Measurements from ENCODE around the gene C19orf33. TPM values are rescaled to one million over a fixed set of nuclear protein-coding genes. Genes with fewer than 3 reads are reported as not detected.
"Not testable (repeated sequence)": the region's sequence is repeated elsewhere in the genome, so short reads cannot be mapped to it uniquely, and the experiment has no call there.

Gene C19orf33
- total RNA-seq, 4 donors from 2014 or later = 5.8 to 7.0 TPM; not detected in 2

DNA sequence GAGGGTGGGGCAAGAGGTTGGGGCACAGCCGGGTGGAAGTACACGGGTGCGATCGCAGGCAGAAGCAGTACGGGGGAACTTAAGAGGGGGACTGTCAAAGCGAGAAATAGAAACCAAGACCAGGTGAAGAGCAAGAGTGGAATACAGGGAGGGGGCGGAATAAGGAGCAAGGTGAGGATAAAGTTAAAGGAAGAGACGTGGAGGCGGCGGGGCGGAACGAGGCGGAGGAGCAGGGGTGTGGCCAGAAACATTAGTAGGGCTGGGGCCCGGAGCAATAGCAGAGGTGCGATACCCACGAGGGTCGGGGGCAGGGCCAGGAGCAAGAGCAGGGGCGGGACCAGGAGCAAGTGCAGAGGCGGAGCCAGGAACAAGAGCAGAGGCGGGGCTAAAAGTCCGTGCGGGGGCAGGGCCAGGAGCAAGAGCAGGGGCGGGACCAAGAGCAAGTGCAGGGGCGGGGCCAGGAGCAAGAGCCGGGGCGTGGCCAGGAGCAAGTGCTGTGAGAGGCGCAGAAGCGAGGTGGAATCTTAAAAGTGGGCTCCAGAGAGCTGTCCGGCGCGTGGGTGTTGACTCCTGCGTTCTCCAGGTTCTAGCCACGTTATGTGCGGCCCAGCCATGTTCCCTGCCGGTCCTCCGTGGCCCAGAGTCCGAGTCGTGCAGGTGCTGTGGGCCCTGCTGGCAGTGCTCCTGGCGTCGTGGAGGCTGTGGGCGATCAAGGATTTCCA, 32.7 kb downstream of the C19orf33 start:
- DNase-seq (peak; percentile 96 to 97), ATAC-seq (peak; percentile 66 to 77)
- in situ Hi-C loops (cut with MboI; ENCODE audit: low sequenced_read_pairs in 4 of 4) (loop anchor here (25.0 kb wide), 2 partner anchors 199 to 424 kb away; partner anchors contain the start of genes SIPA1L3 (in 4 of the 4) and WDR87 (in 4 of the 4)), intact Hi-C loops (cut with DNase I; ENCODE audit: low total_unique reads) (loop anchor here (1.0 kb wide), 4 partner anchors 20 to 594 kb away; partner anchors contain the start of genes MRPS12, PSMD8 and SARS2)
- no peaks in the 10 kb centered on the region for H3K9me3 ChIP-seq
- peaks cover 5 to 7% of the 10 kb centered on the region in 2 donors for H3K4me1 ChIP-seq
- peak overlapping the region; percentile 96 to 99 (median 98) for H3K27ac ChIP-seq
- no peak for TF ChIP-seq CTCF (IDR thresholded peaks at IDR 0.05 in 4 of 5, conservative IDR thresholded peaks at IDR 0.05 in 1 of 5)
- peak in 1 of 2 donors; percentile 51 for TF ChIP-seq POLR2A (IDR thresholded peaks at IDR 0.05)
- H3K27me3 ChIP-seq = no peaks in the 10 kb centered on the region
- H3K36me3 ChIP-seq = no peaks in the 10 kb centered on the region
- peak overlapping the region; percentile 77 to 91 (median 79) for H3K4me3 ChIP-seq

GRCh38 chr19:38337360-38337653, 33.3 kb downstream of the C19orf33 start:
- H3K9me3 ChIP-seq = no peaks in the 10 kb centered on the region
- intact Hi-C loops (cut with DNase I; ENCODE audit: low total_unique reads) = no loop called here
- no peaks in the 10 kb centered on the region for H3K36me3 ChIP-seq
- no peak for ATAC-seq
- DNase-seq = no peak
- no peak for TF ChIP-seq POLR2A (IDR thresholded peaks at IDR 0.05)
- no peak for TF ChIP-seq CTCF (IDR thresholded peaks at IDR 0.05 in 4 of 5, conservative IDR thresholded peaks at IDR 0.05 in 1 of 5)
- no peaks in the 10 kb centered on the region for H3K27me3 ChIP-seq
- H3K4me1 ChIP-seq = peaks cover 5 to 7% of the 10 kb centered on the region in 2 donors
- in situ Hi-C loops (cut with MboI; ENCODE audit: low sequenced_read_pairs in 4 of 4) = loop anchor here (25.0 kb wide), 2 partner anchors 200 to 425 kb away; partner anchors contain the start of genes SIPA1L3 (in 4 of the 4) and WDR87 (in 4 of the 4)
- peak overlapping the region; percentile 96 to 99 (median 98) for H3K27ac ChIP-seq
- H3K4me3 ChIP-seq = peak overlapping the region; percentile 77 to 91 (median 79)

DNA sequence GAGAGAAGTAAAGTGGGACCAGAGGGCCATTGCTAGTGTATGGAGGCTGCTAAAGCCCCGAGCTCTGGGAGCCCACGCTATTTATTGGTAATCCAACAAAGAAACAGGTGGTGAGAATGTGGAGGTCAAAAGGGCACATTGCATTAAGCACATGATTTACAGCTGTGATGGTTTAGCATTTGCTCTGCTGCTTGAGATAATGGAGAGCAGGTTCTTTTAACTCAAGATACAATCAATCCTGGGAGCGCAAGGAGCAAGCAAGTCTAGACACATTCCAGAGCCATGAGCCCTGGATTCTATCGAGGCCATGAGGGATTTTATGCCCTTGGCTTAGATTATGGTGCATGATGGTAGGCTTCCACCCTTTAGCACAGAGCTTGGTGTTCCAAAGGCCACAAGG, 35.0 kb downstream of the C19orf33 start:
- intact Hi-C loops (cut with DNase I; ENCODE audit: low total_unique reads); ATAC-seq; H3K4me1 ChIP-seq; H3K27ac ChIP-seq; H3K9me3 ChIP-seq; DNase-seq; H3K36me3 ChIP-seq; H3K4me3 ChIP-seq; H3K27me3 ChIP-seq: not testable (repeated sequence)
- in situ Hi-C loops (cut with MboI; ENCODE audit: low sequenced_read_pairs in 4 of 4) = loop anchor here (25.0 kb wide), 2 partner anchors 202 to 427 kb away; partner anchors contain the start of genes SIPA1L3 (in 4 of the 4) and WDR87 (in 4 of the 4)

DNA sequence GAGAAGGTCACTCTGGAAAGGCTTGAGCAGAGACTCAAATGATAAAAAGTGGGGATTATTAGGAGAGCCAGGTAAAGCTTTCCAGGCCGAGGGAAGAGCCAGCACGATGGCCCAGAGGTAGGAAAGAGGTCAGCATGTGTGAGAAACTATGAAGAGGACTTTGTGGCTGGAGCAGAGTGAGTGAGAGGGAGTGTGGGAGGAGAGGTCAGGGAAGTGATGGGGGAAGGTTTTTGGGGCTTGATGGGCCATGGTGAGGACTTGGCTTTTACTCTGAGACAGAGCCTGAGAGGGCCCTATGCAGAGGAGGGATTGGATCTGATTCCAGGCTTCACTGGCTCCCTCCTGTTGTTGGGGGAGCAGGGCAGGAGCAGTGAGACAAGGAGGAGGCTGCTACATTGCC, 36.9 kb downstream of the C19orf33 start:
- no peaks in the 10 kb centered on the region for H3K36me3 ChIP-seq
- TF ChIP-seq CTCF (IDR thresholded peaks at IDR 0.05 in 4 of 5, conservative IDR thresholded peaks at IDR 0.05 in 1 of 5) = no peak
- no peak for TF ChIP-seq POLR2A (IDR thresholded peaks at IDR 0.05)
- in situ Hi-C loops (cut with MboI; ENCODE audit: low sequenced_read_pairs in 4 of 4) (loop anchor here (25.0 kb wide), 2 partner anchors 204 to 429 kb away; partner anchors contain the start of genes SIPA1L3 (in 4 of the 4) and WDR87 (in 4 of the 4)), intact Hi-C loops (cut with DNase I; ENCODE audit: low total_unique reads) (no loop called here)
- H3K27me3 ChIP-seq = no peaks in the 10 kb centered on the region
- H3K4me3 ChIP-seq = no peak overlapping the region
- DNase-seq (no peak), ATAC-seq (no peak)
- peaks cover 5 to 7% of the 10 kb centered on the region in 2 donors for H3K4me1 ChIP-seq
- no peak overlapping the region for H3K27ac ChIP-seq
- no peaks in the 10 kb centered on the region for H3K9me3 ChIP-seq

- Histone ChIP-seq H3K4me3 (no peak overlapping the region), H3K4me1 (no peaks in the 10 kb centered on the region), H3K27ac (no peak overlapping the region), H3K9me3 (no peaks in the 10 kb centered on the region), H3K27me3 (peaks cover 2 to 10% (median 7%) of the 10 kb centered on the region in 3 donors), H3K36me3 (no peaks in the 10 kb centered on the region)
- ATAC-seq (no peak), DNase-seq (no peak)
- intact Hi-C loops (cut with DNase I; ENCODE audit: low total_unique reads) (no loop called here), in situ Hi-C loops (cut with MboI; ENCODE audit: low sequenced_read_pairs in 4 of 4) (loop anchor here (25.0 kb wide), 2 partner anchors 210 to 435 kb away; partner anchors contain the start of genes SIPA1L3 (in 4 of the 4) and WDR87 (in 4 of the 4))
- TF ChIP-seq CTCF (IDR thresholded peaks at IDR 0.05 in 4 of 5, conservative IDR thresholded peaks at IDR 0.05 in 1 of 5) = no peak
These were observed 42.8 kb downstream of the C19orf33 start for GRCh38 chr19:38346837-38347236.

All from gastrocnemius medialis (tissue), 4 donors.